GM21737 (cell line): Measurements from ENCODE around the gene FOXD4L1.
"Not testable (repeated sequence)": the region's sequence is repeated elsewhere in the genome, so short reads cannot be mapped to it uniquely, and the experiment has no call there.

Experiments
- ATAC-seq: cut with Tn5 transposase; IDR thresholded peaks from one replicate; pipeline ENCODE4 v1.9.1; 2021; ENCODE audit warnings: mild to moderate bottlenecking, moderate library complexity; ENCODE audit not compliant: unreplicated experiment

The FOXD4L1 gene

DNA sequence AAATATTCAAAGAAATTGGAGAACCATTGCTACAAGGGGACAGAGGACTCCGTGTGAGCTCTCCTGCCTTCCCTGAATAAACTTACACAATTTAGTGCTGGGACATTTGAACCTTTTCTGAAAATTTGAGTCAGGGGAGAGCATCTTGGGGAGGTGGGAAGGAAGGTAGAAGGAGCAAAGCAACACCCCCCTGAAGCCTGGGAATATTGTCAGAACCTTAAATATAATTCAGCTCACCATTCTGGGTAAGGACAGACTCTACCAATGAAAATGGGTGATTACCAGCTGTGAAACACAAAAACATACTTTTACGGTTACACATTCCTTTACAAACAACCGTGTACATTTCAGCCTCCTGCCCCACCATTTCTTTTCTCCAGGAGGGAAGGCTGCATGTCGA is at the start of gene FOXD4L1:
Gene FOXD4L1 (plus strand): TSS at position 301 of the 400 bp plus-strand sequence. CDS start 592 bp downstream, outside the sequence.
- not testable (repeated sequence) for ATAC-seq

DNA sequence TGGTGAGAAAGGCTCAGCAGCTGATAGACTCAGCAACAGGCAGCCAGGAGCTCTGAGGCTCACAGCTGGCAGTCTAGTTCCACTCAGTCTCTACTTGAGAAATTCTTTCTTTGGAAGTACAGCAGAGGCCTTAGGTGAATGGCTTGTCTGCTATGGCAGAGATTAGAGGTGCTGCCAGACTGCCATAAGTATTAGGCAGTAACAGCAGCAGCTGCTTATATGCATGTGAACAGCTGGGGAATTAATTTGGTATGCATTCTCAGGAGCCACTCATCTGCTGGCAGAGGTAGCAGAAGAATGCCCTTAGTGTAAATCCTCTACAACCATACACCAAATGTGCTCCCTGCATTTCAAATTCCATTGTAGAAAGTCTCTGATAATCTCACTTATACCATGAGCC is 32.7 kb upstream of the FOXD4L1 start:
- ATAC-seq, result not testable (repeated sequence)

DNA sequence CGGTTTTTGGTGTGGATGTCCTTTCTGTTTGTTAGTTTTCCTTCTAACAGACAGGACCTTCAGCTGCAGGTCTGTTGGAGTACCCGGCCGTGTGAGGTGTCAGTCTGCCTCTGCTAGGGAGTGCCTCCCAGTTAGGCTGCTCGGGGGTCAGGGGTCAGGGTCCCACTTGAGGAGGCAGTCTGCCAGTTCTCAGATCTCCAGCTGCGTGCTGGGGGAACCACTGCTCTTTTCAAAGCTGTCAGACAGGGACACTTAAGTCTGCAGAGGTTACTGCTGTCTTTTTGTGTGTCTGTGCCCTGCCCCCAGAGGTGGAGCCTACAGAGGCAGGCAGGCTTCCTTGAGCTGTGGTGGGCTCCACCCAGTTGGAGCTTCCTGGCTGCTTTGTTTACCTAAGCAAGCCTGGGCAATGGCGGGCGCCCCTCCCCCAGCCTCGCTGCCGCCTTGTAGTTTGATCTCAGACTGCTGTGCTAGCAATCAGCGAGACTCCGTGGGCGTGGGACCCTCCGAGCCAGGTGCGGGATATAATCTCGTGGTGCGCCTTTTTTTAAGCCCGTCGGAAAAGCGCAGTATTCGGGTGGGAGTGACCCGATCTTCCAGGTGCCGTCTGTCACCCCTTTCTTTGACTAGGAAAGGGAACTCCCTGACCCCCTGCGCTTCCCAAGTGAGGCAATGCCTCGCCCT is 21.6 kb upstream of the FOXD4L1 start:
- ATAC-seq, result not testable (repeated sequence)

DNA sequence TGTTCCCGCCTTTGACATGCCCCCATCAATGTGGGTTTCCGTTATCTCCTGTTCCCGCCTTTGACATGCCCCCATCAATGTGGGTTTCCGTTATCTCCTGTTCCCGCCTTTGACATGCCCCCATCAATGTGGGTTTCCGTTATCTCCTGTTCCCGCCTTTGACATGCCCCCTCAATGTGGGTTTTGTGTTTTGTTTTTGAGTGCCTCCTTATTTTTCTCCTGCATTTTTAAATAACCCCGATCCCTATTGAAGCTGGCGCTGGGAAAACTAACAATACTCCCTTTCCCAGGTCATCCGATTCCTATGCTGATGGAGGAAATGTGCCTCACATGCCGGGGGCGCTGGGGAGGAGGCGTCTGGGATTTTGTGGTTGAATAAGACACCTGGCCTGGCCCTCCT is 1.9 kb upstream of the FOXD4L1 start:
- not testable (repeated sequence) for ATAC-seq

DNA sequence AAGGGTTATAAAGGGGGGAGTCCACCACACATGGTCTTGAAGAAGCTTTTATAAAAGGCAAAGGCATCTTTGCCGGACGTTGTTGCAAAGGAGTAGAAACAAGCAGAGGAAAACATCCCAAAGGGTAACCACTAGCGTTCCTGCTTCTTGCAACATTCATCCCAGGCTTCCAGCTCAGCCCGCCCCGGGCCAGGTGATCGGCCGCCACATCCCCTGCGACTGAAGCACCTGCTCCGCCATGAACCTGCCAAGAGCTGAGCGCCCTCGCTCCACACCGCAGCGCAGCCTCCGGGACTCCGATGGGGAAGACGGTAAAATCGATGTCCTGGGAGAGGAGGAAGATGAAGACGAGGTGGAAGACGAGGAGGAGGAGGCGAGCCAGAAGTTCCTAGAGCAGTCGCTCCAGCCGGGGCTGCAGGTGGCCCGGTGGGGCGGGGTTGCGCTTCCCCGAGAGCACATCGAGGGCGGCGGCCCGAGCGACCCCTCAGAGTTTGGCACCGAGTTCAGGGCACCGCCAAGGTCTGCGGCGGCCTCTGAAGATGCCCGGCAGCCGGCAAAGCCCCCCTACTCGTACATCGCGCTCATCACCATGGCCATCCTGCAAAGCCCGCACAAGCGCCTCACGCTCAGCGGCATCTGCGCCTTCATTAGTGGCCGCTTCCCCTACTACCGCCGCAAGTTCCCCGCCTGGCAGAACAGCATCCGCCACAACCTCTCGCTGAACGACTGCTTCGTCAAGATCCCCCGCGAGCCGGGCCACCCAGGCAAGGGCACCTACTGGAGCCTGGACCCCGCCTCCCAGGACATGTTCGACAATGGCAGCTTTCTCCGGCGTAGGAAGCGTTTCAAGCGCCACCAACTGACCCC is 787 bp downstream of the FOXD4L1 start:
- not testable (repeated sequence) for ATAC-seq

DNA sequence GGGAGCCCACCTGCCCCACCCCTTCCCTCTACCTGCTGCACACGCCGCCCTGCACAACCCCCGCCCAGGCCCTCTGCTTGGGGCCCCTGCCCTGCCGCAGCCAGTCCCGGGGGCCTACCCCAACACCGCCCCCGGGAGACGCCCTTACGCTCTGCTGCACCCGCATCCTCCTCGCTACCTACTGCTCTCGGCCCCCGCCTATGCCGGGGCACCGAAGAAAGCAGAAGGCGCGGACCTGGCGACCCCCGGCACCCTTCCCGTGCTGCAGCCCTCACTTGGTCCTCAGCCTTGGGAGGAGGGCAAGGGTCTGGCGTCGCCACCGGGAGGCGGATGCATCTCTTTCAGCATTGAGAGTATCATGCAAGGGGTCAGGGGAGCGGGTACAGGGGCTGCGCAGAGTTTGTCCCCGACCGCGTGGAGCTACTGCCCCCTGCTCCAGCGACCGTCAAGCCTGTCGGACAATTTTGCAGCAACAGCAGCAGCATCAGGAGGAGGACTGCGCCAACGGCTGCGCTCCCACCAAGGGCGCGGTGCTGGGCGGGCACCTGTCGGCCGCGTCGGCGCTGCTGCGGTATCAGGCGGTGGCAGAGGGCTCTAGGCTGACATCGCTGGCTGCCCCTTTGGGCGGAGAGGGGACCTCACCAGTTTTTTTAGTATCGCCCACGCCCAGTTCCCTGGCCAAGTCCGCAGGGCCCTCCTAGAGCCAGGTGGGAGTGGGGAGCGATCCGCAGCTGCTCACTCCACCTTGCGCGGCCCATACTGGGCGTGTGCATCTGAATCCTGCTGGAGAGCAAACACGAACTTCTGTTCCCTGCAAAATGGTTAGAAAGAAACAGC is 1.6 kb downstream of the FOXD4L1 start:
- ATAC-seq, result not testable (repeated sequence)

DNA sequence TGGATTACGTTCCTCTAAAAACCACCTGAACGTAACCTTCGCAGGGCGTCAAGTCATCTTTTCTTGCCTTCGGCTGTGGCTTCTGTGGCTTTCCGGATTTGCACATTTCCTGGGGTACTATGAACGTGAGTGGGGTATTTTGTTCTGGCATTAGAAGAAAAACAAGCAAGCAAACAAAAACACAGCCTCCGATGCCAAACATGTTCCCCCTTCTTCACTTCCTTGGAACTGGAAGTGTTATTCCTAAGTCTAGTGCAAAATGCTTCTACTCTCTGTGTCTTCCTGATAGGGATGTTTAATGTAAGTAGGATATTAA is 2.2 kb downstream of the FOXD4L1 start:
- not testable (repeated sequence) for ATAC-seq

DNA sequence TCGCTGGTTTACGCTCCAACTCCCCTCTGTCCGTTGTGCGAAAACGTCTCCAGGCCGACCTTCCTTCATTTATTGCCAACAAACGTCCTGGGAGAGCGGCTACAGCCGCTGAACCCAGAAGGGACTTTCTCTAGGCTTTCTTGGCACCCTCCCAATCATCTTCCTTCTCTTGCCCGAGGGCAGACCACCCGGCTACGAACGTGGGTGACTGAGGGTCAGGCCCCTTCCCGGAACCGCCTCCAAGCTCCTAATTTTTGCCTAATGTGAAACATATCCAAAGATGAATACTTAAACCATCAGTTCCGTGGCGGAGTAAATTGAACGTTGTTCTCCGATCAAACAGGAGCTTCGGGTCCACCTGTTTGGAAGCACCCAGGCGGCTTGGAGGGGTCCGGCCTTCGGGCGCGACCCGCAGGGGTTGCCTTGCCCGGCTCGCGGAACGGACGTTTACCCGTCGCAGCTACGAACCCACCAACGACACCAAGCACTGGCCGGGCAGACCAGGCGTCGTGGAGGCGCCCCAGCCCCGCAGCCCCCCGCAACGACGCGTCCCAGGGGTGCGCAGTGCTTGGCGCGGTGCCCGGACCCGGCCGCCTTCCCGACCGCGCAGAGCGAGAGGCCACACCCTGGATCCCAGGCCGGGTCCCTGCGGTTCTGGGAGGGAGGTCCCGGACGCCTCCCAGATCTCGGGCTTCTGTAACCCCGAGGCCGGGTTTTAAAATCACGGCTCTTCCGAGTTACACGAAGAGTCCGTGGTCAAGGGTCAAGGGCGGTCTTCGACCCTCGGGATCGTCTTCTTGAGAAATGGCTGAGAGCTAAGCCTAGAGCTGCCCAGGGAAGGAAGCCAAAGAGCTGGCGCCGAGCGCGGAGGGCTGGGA is 4.0 kb downstream of the FOXD4L1 start:
- not testable (repeated sequence) for ATAC-seq

DNA sequence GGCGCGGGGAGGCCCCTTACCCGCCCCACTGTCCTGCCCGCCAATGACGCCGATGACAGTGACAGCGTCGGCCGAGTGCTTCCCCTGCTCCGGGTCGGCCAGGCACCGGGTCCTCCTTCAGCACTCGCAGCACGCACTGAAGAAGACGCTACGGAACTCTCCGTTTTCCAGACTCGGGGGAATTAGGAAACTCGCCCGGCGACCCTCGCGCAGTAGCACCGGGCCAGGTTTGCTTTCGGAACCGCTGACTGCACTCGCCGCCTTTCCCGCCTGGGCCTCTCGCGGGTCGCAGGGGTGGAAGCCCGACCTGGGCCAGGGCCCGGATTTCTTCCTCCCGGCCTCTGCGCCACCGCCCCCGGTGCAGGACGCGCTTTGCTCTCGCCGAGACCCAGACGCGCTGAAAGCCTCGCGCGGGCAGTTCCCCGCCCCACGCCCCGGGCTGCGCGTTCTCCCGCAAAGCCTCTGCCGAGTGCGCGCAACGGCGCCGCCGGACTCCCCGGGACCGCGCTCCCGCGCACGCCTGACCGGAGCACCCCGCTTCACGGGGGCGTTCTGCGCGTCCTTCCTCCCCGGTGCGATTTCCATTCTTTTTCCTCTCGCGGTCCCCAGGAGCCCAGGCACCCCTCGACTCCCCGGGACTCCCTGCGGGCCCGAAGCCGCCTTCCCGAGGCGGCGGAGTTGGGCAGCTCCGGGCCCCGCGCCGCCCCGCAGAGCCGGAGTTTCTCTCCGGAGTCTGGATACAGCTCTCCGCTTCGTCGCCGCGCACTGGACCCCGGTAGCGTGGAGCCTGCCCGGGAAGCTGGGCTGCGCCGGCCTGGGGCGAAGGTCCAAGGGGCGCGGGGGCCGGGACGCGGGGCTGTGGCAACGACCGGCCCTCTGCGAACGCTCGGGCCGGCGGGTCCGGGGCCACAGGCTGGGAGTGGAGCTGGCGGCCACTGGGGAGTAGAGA is 4.9 kb downstream of the FOXD4L1 start:
- not testable (repeated sequence) for ATAC-seq

DNA sequence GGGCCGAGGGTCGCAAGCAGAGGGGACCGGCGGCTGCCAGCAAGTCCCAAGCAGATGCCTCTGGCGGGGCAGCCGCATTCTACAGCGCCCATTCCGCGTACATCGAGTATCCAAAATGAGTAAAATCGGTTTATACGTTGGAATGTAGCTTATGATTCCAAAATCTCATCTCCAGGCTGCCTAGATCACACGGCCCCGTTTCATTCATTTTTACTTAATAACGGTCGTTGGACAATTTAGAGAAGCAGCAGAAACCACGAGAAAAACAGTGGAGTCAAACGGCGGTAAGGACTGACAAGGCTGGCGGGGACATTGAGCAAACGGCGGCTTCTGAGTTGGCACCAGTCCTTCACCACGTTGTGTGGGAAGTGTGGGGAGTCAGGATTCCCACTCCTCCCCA is 5.6 kb downstream of the FOXD4L1 start:
- ATAC-seq, result not testable (repeated sequence)

DNA sequence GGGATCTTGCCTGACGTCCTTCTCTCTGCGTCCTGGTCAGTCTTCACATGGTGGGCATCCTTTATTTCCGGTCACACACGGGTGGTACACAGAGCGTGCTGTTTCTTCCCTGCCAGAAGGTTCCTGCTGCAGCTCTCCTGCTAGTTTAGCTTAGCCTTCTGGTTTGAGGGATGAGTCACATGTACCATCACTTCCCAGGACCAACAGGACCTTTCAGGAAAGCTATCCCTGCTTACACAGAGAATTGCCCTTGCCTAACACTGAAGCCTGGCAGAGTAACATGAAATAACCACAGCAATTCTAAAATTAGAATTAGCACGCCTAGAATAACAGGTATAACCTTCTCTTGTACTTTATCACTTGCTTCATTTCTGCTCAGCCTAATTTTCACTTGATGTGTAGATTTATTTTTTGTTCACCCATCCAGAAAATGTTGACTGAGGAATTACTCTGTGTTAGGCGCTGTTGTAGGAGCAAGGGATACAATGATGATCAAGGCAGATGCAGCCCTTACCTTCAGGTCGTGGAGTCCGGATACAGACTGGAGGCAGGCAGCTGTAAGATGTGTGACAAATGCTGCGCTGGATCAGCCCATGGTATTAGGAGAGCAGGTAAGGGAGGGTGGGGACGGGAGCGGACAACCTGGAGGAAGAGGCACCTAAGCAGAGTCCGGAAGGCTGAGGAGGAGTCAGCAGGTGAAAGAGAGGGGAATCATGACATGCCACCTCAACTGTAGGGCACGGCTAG is 9.1 kb downstream of the FOXD4L1 start:
- ATAC-seq, result not testable (repeated sequence)

DNA sequence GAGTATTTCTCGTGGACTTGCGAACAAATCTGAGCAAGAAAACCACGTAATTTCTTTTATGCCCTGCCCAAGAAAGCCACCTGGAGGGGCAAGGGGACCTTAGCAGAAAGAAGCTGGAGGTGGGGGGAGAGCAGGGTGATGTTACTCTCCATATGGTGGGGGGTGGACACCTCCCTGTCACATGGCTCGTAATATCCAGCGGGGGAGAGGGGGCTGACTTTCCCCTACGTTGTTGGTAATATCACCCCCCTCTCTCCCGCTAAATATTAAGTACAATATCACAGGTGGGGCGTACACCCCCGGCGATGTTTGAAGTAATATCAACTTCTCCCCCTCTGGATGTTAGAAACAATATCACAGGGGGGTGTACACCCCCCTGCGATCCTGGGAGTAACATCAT is 9.7 kb downstream of the FOXD4L1 start:
- not testable (repeated sequence) for ATAC-seq

DNA sequence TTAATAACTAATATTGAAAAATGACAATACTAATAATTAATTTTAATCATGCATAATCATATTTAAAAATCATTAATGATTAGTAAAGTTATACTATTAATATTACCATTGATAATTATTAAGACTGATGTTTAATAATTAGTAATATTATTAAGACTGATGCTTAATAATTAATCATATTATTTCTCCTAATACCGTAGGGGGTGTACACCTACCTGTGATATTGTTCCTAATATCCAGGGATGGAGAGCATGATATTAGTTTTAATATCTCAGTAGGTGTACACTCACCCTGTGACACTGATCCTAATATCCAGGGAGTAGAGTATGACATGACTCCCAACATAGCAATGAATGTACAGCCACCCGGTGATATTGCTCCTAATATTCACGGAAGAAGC is 12.4 kb downstream of the FOXD4L1 start:
- not testable (repeated sequence) for ATAC-seq

DNA sequence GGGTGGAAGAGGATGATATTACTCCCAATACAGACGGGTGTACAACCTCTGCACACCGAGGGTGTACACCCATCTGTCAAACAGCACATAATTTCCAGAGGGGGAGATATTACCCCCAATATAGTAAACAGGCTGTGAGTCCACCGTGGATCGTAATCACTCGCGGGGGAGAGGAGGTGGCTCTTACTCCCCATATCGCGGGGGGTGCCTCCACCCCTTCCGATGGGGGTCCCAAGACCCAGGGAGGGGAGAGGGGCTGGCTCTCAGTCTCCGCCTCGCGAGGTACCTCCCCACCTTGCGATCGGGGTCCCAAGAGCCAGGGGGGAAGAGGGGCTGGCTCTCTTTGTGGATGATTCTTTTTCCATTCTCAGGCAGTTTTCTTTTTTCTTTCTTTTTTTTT is 13.4 kb downstream of the FOXD4L1 start:
- not testable (repeated sequence) for ATAC-seq

DNA sequence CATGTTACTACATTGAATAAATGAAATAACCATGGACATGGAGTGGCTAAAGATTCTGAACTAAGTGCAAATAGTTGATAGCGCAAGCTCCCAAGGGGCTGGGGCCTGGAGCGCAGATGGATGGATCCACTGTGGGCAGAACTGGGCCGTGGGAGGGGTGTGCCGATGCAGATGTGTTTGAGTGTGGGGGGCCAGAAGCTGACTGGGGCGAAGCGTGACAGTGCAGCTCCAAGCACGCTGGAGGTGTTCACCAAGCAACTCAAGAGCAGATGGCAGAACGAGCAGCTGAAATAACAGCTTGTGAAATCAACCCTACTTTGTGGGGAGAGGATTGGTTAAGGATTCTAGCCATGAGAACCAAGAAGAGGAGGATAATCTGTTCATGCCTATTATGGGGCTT is 17.0 kb downstream of the FOXD4L1 start:
- not testable (repeated sequence) for ATAC-seq

DNA sequence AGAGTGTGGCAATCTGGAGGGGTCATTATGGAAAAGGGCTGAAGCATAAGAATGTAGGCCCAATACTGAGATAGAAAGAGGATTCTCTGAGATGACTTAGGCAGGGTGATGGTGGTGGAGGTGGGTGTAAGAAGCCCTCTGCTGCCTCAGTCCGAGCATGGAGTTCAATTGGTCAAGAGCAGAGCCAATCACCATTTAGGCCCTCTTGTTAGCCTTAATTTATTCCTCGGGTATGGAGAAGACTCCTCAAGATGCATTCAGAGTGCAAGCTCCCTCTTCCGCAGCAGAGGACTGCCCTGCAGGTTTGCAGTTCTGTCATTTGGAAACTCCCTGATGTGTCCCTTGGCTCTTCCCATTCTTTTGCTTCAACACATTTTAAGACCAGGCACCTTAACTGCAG is 17.5 kb downstream of the FOXD4L1 start:
- not testable (repeated sequence) for ATAC-seq

DNA sequence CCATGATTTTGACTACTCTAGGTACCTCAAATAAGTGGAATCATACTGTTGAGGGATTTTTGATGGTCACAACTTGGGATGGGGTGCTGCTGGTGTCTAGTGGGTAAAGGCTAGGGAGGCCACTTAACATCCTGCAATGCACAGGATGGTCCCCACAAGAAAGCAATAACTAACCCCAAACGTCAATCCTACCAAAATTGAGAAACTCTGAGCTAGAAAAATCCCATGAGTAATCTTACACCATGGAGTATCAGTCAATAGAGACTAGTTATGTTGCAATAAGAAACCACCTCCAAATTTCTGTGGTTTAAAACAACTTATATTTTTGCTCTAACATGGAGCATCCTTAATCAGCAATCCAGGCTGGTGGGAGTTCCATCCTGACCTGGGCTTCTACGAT is 18.6 kb downstream of the FOXD4L1 start:
- not testable (repeated sequence) for ATAC-seq

DNA sequence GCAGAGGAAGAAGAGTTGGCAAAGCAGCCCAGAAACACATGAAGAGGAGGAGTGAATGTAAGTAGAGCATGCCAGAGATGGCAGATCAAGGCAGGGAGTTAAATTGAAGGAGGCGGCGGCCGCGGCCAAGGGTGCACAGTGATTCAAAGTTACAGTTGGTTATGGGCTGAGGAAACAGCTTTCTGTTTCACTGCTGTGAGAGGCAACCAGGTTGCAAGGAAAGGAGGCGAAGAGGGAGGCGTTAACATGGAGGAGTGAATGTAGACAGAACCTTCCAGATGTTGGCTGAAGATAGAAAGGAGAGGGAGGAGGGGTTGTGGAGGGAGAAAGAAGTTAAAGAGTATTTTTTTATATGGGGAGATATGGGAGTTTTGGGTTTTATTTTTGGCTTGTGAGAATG is 22.4 kb downstream of the FOXD4L1 start:
- not testable (repeated sequence) for ATAC-seq
